ENCODE data around the gene MXD3. TPM values are rescaled to one million over a fixed set of nuclear protein-coding genes. Genes with fewer than 3 reads are reported as not detected.
A peak's percentile ranks its signal among the peaks of the same experiment; 100 is the strongest.
"Not testable (repeated sequence)": the region's sequence is repeated elsewhere in the genome, so short reads cannot be mapped to it uniquely, and the experiment has no call there.

Gene MXD3
- total RNA-seq, result 1 to 10 TPM; 5.8 to 7.5 TPM
- polyA plus RNA-seq (2013, experiment 1 of 2), result 6.8 TPM
- polyA plus RNA-seq (2013, experiment 2 of 2), result 9.6 TPM
- total RNA-seq, result 0.97 to 20.5 (median 6.0) reads per million in 172 experiments

- ATAC-seq (ENCODE audit: poor library complexity) (peak; percentile 93), DNase-seq (peak; percentile 87 to 96 (median 94))
- no peak for TF ChIP-seq CTCF (IDR thresholded peaks at IDR 0.05)
- ChIA-PET CTCF (interaction anchor here (0.8 to 1.6 kb wide), 6 partner anchors 57 to 189 kb away, joined by 3 to 4 read pairs (median 4); no protein-coding TSS in a partner anchor), POLR2A (interaction anchor here (0.6 to 1.5 kb wide), 8 partner anchors 9 to 179 kb away, joined by 3 to 5 read pairs (median 4); partner anchors contain the start of genes GRK6, NSD1, PRELID1 and RAB24)
- Mint-ChIP-seq H3K4me1 (ENCODE audit: low read depth) (peaks cover 40% of the 10 kb centered on the region), H3K36me3 (ENCODE audit: low read depth) (peaks cover 2% of the 10 kb centered on the region), H3K27ac (no peak within 1 kb of the TSS), H3K27me3 (peaks cover 6% of the 10 kb centered on the region), H3K4me3 (peak within 1 kb of the TSS; percentile 83), H3K9me3 (no peaks in the 10 kb centered on the region)
- intact Hi-C loops (cut with DNase I, micrococcal nuclease), result loop anchor here (1.0 to 10.0 kb wide), 6 partner anchors 45 to 205 kb away; partner anchors contain the start of genes DDX41 (in 1 of the 2), PDLIM7 (in 1 of the 2) and RGS14 (in 1 of the 2)
- Histone ChIP-seq H3K9me3 (ENCODE audit: control insufficient read depth in 1 of 2, insufficient read depth in 1 of 2, low read length in 2 of 2) (no peaks in the 10 kb centered on the region), H3K27ac (ENCODE audit: low read depth in 1 of 2, low read length in 2 of 2) (peak within 1 kb of the TSS in 1 of 2 donors; percentile 3), H3K4me1 (ENCODE audit: insufficient read depth, low read length) (peaks cover 59% of the 10 kb centered on the region), H3K36me3 (ENCODE audit: insufficient read depth, low read length) (peaks cover 5% of the 10 kb centered on the region), H3K4me3 (ENCODE audit: low read length) (peak within 1 kb of the TSS; percentile 69), H3K27me3 (ENCODE audit: control insufficient read depth in 1 of 2, insufficient read depth in 2 of 2, low read length in 2 of 2) (peaks cover 0 to 3% of the 10 kb centered on the region in 2 experiments)
Observed at GRCh38 chr5:177311723-177312648, at the start of gene MXD3. MXD3 (minus strand) TSS chr5:177311898; CDS start chr5:177311830, 68 bp downstream.

GRCh38 chr5:177360740-177361139 lies 49.0 kb upstream of the MXD3 start:
- peaks cover 98% of the 10 kb centered on the region for H3K4me1 ChIP-seq (ENCODE audit: insufficient read depth, low read length)
- H3K27ac ChIP-seq (ENCODE audit: low read depth in 1 of 2, low read length in 2 of 2), result peak overlapping the region; percentile 45 to 82
- peak overlapping the region; percentile 83 for H3K27ac Mint-ChIP-seq
- not testable (repeated sequence) for H3K9me3 ChIP-seq (ENCODE audit: control insufficient read depth in 1 of 2, insufficient read depth in 1 of 2, low read length in 2 of 2); H3K9me3 Mint-ChIP-seq; H3K27me3 ChIP-seq (ENCODE audit: control insufficient read depth in 1 of 2, insufficient read depth in 2 of 2, low read length in 2 of 2); ATAC-seq (ENCODE audit: poor library complexity); H3K27me3 Mint-ChIP-seq; H3K4me3 ChIP-seq (ENCODE audit: low read length)
- peaks cover 84% of the 10 kb centered on the region for H3K4me1 Mint-ChIP-seq (ENCODE audit: low read depth)
- intact Hi-C loops (cut with DNase I, micrococcal nuclease), result loop anchor here in 1 of 2 experiments (5.0 kb wide), 1 partner anchor 48 kb away; the partner anchor contains the start of gene MXD3
- peak in 1 of 14 experiments; percentile 18 for DNase-seq
- ChIA-PET CTCF (interaction anchor here (0.5 to 1.4 kb wide), 4 partner anchors 8 to 189 kb away, joined by 3 read pairs; no protein-coding TSS in a partner anchor), POLR2A (interaction anchor here (1.3 to 6.2 kb wide), 5 partner anchors 9 to 137 kb away, joined by 3 to 51 read pairs (median 12); partner anchors contain the start of genes LMAN2 and PDLIM7)
- H3K36me3 Mint-ChIP-seq (ENCODE audit: low read depth), result peaks cover 51% of the 10 kb centered on the region
- H3K36me3 ChIP-seq (ENCODE audit: insufficient read depth, low read length), result peaks cover 29% of the 10 kb centered on the region
- peak overlapping the region; percentile 90 for H3K4me3 Mint-ChIP-seq

GRCh38 chr5:177359860-177360259 lies 48.2 kb upstream of the MXD3 start:
- DNase-seq (no peak), ATAC-seq (ENCODE audit: poor library complexity) (no peak)
- Histone ChIP-seq H3K4me3 (ENCODE audit: low read length) (peak overlapping the region; percentile 99), H3K27me3 (ENCODE audit: control insufficient read depth in 1 of 2, insufficient read depth in 2 of 2, low read length in 2 of 2) (no peaks in the 10 kb centered on the region), H3K9me3 (ENCODE audit: control insufficient read depth in 1 of 2, insufficient read depth in 1 of 2, low read length in 2 of 2) (no peaks in the 10 kb centered on the region), H3K36me3 (ENCODE audit: insufficient read depth, low read length) (peaks cover 22% of the 10 kb centered on the region), H3K4me1 (ENCODE audit: insufficient read depth, low read length) (peaks cover 98% of the 10 kb centered on the region), H3K27ac (ENCODE audit: low read depth in 1 of 2, low read length in 2 of 2) (peak overlapping the region; percentile 78 to 80)
- TF ChIP-seq CTCF (IDR thresholded peaks at IDR 0.05), result no peak
- intact Hi-C loops (cut with DNase I, micrococcal nuclease), result loop anchor here (5.0 to 10.0 kb wide), 2 partner anchors 48 to 975 kb away; partner anchors contain the start of genes MXD3 (in 2 of the 2), HIGD2A (in 1 of the 2) and NOP16 (in 1 of the 2)
- Mint-ChIP-seq H3K27me3 (no peaks in the 10 kb centered on the region), H3K27ac (peak overlapping the region; percentile 83), H3K36me3 (ENCODE audit: low read depth) (peaks cover 45% of the 10 kb centered on the region), H3K4me1 (ENCODE audit: low read depth) (peaks cover 93% of the 10 kb centered on the region), H3K9me3 (no peaks in the 10 kb centered on the region), H3K4me3 (peak overlapping the region; percentile 82)
- CTCF ChIA-PET, result interaction anchor here (0.9 kb wide), 1 partner anchor 10 kb away, joined by 6 read pairs; no protein-coding TSS in a partner anchor
- POLR2A ChIA-PET, result interaction anchor here (1.2 to 6.2 kb wide), 2 partner anchors 9 to 11 kb away, joined by 3 to 51 read pairs; partner anchors contain the start of gene LMAN2

Data from CD4-positive, alpha-beta T cell (primary cell).